ENCODE data around the gene MRPL24.

- TF ChIP-seq POLR2AphosphoS5 (IDR thresholded peaks at IDR 0.05; ENCODE audit: low read depth, low read length) (no peak), POLR2A (IDR thresholded peaks at IDR 0.05; ENCODE audit: low read depth, low read length) (no peak), TAF1 (IDR thresholded peaks at IDR 0.05; ENCODE audit: low read depth, low read length) (no peak), POU2F2 (IDR thresholded peaks at IDR 0.05; ENCODE audit: low read depth, low read length) (no peak), SPI1 (IDR thresholded peaks at IDR 0.05; ENCODE audit: low read depth, low read length) (no peak), PAX5 (IDR thresholded peaks at IDR 0.05; ENCODE audit: insufficient read depth, low read length, severe bottlenecking) (no peak)
Observed at GRCh38 chr1:156711011-156711817, 29.7 kb downstream of the MRPL24 start.
